GM12874 (cell line): ENCODE data around the gene COBLL1.

ENCODE experiments used
- CTCF ChIP-seq: IDR thresholded peaks from 2 replicates; pipeline ENCODE4 v1.5.1; 2011; ENCODE audit warnings: low read depth, mild to moderate bottlenecking, control low read depth, low read length, moderate library complexity; ENCODE audit not compliant: insufficient read depth

COBLL1 gene

DNA sequence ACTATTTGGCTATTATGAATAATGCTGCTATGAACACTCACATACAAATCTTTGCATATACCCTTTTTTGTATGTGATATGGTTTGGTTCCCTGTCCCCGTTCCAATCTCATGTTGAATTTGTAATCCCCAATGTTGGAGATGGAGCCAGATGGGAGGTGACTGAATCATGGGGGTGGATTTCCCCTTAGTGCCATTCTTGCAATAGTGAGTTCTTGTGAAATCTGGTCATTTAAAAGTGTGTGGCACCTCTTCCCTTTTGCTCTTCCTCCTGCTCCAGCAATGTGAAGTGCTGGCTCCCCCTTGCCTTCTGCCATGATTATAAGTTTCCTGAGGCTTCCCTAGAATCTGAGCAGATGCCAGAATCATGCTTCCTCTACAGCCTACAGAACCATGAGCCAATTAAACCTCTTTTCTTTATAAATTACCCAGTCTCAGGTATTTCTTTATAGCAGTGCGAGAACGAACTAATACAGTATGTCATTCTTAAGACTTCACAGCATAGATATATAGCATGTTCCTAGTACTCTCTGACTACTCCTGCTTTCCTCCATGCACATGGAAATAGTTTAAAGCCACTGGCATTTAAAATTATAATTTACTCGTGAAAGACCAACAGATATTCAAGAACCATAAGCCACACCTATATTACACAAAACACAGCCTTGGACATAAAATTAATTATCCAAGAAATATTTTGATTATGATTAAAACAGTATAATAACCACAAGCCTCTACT, 75.2 kb downstream of the COBLL1 start:
- no peak for TF ChIP-seq CTCF

GRCh38 chr2:164764996-164765395, 76.6 kb downstream of the COBLL1 start:
- TF ChIP-seq CTCF: no peak

GRCh38 chr2:164764474-164764873, 77.1 kb downstream of the COBLL1 start:
- no peak for TF ChIP-seq CTCF

GRCh38 chr2:164763431-164763830, 78.2 kb downstream of the COBLL1 start:
- no peak for TF ChIP-seq CTCF

GRCh38 chr2:164761737-164762460, 79.7 kb downstream of the COBLL1 start:
- no peak for TF ChIP-seq CTCF

- no peak for TF ChIP-seq CTCF
Measured at GRCh38 chr2:164760179-164760578, 81.4 kb downstream of the COBLL1 start.

GRCh38 chr2:164757934-164758695, 83.5 kb downstream of the COBLL1 start:
- no peak for TF ChIP-seq CTCF
